ENCODE measurements around the gene KRT38.
"Not testable (repeated sequence)": the region's sequence is repeated elsewhere in the genome, so short reads cannot be mapped to it uniquely, and the experiment has no call there.

Gene KRT38

DNA sequence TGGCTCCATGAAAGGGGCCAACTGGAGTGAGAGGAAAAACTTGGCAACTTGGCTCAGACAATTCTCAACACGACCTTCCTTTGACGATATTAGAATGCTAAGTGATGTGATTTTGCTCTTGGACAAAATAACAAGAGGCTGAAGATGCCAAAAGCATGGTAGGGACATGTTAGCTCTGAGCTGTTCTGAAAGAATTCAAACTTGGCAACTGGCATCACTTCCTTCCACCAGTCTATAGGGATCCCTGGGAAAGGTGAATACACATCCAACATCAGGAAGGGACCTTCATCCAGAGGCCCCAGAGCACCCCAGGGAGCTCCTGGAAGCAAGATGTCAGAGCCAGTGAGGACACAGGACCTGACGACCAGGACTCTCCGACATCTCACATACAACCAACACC is 20.6 kb downstream of the KRT38 start:
- no peak for DNase-seq

DNA sequence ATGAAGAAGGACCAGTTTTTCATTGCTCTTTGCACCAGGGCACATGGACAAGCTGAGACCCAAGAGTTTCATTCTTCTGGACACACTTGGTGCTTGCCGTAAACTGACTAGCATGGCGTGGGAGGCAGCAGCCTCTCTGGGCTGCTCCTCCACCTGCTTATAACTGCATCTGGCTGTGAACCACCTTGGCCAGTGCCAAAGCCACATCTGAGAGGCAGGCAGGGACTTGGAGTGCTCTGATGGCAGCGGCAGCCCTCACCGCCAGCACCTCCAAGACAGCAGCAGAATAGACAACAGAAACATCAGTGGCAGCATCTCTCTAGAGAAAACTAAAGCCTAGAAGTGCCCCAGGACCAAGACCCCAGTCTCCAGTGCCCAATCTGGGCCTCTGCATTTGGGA is 21.1 kb downstream of the KRT38 start:
- no peak for DNase-seq

DNA sequence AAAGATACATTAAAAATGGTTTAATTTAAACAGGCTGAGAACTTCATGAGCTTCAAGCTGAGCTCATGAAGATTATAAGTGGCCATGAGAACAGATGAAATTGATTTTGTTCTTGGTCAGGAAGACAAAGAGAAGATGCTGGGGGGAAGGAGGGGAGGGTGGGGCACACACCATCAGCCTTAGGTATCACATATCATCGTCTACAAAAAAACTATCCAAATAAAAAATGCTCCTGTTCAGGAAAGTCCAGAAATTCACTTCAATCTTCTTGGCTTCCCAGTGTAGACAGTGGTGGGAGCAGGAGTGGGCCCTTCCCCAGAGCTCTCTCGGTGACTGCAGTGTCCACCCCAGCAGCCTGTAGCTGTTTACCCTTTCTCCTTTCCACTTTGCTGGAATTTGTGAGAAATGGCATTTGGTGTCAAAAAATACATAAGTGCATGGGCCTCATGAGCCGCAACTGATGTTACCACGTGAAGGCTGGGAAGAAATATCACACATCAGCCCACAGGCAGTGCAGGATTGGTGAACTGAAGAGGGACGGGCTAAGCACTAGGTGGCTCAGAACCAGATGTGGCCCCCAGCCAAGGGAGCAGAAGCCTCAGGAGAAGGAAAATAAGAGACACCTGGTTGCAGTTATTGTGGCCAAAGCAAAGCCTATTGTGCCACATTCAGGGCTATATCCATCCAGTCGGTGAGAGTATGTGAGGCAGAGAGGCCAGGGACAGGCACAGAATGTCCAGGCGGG is 22.5 kb downstream of the KRT38 start:
- DNase-seq: no peak

DNA sequence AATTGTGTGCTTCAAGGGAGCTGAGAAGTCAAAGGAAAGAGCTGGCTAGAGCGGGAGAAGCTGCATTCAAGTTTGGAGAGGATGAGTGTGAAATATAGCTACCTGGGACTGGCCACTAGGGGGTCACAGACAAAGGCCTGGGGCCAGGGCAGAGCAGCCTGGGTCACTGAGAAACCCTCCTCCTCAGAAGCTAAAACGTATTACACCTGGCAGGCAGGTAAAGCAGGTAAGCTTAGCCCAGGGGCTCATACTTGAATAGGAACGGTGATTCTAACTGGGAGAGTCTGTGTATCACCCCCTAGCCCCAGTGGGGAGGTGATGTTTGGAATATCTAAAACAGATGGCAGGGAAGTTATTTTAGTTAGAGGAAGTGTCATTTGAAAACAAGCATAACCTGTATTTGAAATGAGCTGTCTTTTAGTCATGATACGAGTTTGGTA is 23.2 kb downstream of the KRT38 start:
- DNase-seq: no peak

DNA sequence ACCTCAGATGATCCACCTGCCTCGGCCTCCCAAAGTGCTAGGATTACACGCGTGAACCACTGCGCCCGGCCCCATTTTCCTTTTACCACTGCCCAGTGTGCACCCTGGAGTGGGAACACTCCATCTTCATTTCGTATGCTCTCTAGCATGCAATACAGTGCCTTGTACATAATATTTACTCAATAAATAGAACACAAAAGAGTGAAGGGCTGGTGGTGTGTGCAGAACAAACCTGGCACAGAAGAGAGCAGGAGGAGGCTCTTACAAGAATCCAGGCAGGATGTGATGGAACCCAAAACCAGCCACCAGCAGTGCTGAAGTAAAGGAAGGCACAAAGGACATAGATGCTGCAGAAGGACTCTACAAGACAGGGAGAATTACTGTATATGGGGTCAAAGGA is 23.7 kb downstream of the KRT38 start:
- no peak for DNase-seq

DNA sequence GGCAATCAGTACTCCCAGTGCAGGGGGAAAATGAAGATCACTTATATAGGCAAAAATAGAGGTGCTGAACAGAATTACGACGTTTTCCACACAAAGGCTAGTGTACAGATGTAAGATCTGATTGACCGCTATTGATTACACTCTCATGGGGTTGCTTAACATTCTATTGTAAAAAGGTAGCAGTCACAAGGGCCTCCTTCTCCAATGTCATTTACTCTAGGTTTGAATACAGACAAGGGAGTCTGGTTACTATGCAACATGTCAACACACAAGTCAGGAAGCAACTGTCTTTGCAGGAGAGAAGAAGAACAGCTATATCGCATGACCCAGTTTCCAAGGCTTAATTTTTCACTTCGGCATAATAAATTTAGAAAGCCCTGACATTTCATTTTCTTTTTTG is 24.3 kb downstream of the KRT38 start:
- DNase-seq: no peak

DNA sequence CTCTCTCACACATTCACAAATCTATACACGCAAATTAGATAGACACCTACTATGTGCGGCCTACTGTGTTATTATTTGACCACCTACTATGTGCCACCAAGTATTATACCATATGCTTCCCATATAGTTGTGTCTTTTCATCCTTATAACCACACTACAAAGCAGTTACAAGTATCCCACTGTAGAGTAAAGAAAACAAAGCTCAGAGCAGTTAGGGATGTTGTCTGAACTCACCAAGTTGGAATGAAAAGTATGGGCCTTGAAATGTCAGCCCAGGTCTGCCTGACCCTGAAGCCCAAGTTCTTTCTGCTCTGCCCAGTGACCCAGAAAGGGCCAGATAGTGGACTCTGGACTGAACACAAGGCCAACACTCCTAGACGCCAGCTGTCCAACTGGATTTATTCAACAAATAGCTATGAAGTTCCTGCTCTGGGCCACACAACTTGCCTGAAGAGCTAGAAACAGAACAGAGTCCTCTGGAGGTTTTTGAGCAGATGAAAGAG is 24.9 kb downstream of the KRT38 start:
- DNase-seq: no peak

DNA sequence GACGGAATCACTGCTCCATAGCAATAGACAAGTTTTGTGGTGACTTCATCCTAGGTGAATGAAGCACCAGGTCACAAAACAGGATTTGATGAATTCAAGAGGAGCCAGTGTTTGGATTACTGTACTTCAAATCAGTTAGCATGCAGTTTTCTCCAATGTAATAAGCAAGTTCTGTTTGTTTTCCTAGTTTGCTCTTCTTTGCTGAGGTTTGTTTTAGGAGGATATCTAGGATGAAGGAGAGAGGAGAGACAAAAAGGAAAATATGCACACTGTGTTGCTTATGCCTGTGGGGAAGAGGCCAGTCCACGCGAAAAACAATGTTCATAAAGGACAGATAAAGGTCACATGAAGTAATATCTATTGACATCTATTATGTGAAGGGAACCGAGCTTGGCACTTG is 25.4 kb downstream of the KRT38 start:
- no peak for DNase-seq

DNA sequence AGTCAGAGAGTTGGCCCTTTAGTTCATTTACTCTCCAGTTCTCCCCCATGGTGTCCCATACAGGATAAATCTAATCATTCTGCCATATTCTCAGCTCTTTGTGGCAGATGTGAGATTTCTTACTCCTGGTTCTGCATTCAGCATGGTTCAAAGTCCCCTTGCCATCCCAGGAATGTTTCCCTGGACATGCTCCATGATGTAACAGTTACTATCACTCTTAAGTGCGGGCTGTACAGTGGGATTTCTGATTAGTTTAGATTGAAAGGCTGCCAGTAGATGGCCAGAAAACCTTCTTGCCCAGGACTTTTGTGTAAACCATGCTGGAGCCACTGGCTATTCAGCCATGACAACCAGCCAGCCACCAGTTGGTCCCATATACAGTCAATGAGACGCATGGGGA is 26.8 kb downstream of the KRT38 start:
- no peak for DNase-seq

DNA sequence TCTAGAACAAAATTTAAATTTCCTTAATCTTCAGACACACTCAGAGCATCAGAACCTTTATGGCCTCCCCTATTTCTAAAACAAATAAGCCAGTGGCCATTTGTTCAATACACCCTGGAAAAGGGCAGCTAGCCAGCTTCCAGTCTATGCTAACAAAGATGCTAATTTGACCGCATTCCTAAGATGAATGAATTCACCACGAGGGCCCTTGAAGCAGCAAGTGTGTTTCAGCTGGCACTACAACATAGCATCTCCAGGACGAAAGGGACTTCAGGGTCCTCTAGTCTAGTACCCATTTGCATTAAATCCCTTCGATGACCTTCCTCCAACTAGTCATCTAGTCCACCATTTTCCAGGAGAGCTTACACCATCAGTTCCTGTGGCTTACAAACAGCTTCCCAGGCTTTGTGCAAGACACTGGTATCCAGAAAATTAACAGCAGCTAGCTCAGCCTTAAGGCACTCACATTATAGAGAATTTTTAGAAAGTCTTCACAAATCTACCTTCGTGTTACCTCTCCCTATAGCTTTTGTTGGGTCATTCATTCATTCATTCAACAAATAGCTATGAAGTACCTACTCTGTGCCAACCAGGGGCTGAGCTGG is 27.3 kb downstream of the KRT38 start:
- no peak for DNase-seq

DNA sequence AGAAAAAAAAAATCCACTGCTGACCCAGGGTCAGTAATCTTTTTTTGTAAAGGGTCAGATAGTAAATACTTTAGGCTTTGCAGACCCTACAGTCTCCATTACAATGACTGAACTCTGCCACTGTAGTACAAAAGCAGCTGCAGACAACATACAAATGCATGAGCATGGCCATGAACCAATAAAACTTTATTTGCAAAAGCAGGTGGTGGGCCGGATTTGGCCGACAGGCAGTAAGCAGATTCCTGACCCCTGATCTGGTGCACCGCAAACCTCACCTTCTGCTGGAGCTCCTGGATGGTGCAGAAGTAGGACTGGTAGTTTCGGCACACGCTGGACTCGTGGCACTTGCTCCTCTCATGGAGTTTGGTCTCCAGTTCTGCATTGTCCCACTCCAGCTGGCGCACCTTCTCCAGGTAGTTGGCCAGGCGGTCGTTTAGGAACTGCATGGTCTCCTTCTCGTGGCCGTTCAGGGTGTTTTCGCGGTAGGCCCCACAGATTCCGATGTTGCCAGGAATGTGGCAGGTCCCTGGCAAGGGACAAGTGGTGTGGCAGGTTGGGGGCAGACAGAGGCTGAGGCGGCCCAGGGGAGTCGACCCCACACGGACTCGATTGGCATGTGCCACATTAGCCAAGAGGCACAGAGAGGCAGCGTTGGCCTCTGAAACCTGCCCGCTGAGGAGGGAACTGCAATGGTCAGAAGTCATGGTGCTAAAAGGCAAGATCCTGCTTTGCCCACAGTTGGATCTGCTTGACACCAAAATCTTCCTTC is 29.5 kb downstream of the KRT38 start:
- no peak for DNase-seq

DNA sequence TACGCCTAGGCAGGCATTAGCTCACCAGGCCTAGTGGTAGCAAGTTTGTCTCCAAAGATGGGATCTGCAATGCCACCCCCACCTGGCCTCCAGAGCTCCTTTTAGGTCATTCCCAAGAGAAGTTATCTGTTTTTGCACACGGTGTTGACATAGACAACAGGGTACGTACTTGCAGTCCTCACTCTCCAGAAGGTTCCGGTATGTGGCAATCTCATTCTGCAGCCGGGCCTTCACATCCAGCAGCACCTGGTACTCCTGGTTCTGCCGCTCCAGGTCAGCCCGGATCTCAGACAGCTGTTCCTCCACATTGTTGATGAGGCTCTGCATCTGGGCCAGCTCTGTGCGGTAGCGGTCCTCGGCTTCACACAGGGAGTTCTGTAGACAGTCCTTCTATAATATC is 33.6 kb downstream of the KRT38 start:
- no peak for DNase-seq

DNA sequence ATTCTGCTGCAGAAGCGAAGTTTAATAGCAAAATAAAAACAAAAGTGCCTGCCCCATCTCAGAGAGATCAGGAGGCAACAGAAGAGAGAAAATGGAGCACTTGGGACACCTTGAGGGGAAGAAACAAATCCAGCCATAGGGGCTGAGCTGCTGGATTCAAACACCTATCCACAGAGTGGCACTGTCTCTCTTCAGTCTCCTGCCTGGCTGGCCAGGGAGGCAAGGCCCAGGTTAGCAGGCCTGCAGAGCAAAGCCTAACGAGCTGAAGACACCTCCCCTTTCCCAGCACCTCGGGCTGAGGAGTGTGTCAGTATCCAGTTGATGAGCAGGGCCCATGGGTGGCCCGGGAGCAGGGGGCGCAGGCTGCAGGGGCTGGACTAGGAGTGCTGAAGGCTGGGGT is 34.6 kb downstream of the KRT38 start:
- no peak for DNase-seq

DNA sequence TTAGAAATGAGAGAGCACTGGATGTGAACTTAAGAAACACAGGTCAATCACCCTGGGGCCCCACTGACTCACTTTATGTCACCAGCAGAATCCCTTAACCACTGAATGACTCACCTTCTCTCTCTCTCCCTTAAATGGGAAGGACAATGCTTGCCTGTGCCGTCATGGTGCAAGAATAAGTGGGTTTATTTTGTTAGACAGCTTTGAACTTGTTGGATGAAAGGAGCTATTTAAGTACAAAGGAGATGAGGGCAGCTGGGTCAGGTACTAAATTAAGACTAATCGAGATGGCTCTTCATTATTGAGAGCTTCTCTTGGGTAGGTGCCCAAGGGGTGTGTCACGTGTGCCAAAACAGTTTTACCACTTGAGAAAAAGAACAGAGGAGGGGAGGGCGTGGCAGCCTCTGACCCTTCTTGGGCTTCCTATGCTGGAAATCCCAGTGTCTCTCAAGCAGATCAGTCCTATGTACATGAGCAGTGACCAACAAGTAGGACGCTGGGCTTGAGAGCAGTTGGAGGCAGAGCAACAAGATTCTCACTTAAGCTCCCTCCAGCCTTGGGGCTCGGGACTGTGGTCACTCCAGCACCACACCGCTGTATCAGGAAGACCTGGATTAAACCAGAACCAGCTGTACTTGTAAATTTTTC is 36.6 kb downstream of the KRT38 start:
- DNase-seq: peak; percentile 66

DNA sequence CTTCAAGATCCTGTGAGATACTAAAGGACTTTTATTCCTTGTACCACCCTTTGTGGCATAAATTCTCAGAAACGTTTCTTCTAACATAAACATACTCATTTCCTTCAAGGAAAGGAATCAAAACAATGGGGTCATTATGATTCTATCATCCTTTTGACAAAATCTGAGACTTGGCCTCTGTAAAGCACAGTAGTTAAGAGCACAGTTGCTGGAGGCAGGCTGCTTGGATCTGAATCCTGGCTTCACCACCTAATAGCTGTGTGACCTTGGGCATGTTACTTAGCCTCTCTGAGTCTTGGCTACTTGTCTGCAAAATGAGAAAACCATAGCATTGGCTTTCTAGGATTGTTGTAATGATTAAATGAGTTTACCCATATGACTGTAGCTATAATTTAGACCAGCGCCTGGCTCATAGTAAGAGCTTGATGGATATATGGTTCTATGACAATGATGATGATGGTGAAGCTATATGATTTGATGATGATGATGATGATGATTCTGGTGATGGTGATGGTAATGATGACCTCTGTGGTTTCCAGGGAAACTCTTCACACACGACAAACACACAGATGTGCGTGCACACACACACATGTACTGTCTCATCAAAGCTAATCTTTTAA is 37.3 kb downstream of the KRT38 start:
- no peak for DNase-seq

DNA sequence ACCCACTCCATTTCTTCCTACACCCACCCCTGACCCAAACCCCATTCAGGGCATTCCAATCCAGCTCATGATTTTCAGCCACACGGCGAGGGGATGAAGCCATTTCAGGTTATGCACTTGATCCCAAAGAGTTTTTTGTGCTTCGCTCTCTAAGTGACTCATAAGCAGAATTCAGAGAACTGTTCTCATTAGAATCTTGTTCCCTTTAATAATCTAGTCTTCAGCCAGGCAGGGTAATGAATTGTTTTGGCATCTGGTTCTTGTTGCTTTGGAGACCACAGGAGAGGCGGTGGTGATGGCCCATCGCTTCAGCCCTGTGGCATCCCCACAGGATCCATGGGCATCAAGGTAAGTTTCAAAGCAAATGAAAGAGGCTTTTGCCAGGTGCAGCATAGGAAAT is 38.6 kb downstream of the KRT38 start:
- DNase-seq: no peak

DNA sequence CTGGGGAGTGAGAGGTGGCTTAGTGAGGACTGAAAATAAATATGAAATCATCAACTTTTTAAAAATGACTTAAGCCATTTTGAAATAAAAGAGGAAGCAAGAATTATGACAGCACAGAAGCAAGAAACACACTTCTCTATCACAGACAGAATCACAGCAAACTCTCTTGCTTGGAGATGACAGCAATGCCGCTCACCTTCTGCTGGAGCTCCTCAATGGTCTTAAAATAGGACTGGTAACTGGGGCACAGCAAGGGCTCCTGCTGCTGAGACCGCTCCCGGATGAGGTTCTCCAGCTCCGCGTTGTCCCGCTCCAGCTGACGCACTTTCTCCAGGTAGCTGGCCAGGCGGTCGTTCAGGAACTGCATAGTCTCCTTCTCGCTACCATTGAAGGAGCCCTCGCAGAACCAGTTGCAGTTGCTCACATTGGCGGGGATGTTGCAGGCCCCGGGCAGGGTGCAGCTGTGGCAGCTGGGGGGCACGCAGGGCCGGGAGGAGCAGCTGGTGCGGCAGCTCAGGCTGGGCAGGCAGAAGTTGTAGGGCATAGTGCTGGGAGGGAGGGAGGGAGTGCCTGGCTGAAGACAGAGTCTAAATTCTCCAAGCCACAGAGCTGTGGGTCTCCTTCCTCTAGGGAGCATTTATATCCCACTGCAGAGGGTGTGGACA is 43.7 kb downstream of the KRT38 start, which contains the start of gene KRT31:
Gene KRT31, minus strand, starts transcription at position 613 of the 665 bp plus-strand sequence. Its CDS starts 69 bp downstream, at position 544.
- no peak for DNase-seq

DNA sequence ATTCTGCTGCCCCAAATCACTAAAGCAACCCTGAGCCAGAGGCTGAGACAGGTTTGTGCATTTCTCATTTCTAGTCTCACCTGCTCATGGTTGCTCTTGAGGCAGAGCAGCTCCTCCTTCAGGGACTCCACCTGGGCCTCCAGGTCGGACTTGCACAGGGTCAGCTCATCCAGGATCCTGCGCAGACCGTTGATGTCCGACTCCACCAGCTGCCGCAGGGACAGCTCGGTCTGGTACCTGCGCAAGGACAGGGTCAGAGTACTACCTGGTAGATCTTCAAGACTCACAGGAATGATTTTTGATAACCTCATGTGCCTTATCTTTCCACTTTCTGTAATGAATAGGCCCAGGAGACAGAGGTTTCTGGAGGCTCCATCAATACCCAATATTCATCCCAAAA is 44.4 kb downstream of the KRT38 start:
- no peak for DNase-seq

DNA sequence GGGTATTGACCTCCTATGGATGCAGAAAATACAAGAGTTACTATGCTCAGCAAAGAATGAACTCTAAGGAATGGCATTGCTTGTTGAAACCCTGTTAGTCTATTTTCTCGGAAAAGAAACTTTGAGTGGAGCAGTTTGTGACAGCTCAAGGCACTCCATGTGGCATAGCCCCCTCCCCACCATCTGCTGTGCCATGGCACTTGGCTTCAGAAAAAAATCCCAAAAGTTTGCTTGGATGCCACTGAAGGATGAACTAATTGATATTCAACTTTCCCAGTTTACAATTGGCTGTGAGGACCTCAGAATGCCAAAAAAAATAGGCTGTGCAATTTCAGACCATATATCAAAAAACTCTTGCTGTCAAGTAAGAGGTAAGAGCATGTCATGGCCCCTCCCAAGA is 45.2 kb downstream of the KRT38 start:
- no peak for DNase-seq

DNA sequence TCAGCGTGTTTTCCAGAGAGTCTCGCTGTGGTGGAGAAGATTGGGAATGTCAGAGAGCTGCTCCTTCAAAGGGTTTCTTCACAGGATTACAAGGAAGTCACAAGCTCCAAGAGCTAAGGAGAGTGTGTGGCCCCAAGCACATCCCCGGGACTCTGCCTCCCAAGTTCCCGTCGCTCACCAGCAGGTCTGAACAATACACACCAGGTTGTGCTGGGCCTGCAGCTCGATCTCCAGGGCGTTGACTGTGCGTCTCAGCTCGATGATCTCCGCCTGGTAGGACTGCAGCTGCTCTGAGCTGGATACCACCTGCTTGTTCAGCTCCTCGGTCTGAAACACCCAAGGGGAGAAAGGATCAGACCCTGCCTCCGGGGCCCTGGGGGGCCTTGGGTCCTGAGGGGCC is 45.7 kb downstream of the KRT38 start:
- DNase-seq: not testable (repeated sequence)

DNA sequence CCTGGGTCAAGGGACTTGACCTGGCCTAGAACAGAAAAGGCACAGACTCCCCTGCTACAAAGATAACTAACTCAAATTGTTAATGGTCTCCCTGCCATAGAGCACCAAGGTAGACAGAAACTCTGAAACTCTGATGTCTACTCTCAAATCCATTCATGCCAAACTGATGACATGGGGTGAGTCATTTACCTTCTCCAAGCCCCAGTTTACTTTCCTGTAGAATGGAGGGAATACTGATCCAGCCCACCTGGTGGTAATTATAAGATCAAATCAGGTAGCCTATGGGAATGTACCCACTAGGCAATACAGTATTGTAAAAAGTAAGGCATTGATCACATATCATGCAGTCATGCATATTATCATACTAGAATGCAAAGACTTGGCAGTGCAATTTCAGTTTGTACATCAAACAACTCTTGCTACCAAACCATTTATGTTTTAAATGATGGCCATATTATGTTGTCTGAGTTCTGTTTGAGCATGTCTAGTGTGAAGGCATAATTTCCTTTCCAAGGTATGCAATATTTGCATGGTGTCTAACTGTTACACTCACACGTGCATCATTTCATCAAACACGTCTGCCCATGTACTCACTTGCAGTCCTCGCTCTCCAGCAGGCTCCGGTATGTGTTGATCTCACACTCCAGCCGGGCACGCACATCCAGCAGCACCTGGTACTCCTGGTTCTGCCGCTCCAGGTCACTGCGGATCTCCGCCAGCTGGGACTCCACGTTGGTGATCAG is 46.4 kb downstream of the KRT38 start:
- DNase-seq: no peak

DNA sequence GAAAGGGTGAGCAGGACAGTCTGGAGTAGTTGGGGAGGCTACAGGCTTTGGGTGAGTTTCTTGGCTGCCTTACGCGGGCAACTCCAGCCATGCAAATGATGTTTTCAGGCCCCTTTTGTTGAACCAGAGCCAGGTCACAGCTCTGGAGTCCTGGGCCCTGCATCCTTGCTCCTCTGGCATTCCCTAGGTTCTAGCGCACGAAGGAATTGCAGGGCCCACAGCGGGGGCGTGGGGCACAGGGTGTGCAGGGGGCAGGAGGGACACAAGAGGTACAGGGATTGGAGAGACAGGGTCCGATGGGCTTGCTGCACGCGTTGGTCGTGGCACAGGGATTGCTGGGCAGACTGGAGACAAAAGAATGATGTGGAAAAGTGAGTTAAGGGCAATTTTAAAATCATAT is 47.0 kb downstream of the KRT38 start:
- no peak for DNase-seq

Data from stimulated activated CD8-positive, alpha-beta memory T cell treated with anti-CD3 and anti-CD28 coated beads, Interleukin-4, amount 100 ng/mL, for 48 hours (primary cell).